H1 (cell line): ENCODE results near the gene OR2T34. TPM values are rescaled to one million over a fixed set of nuclear protein-coding genes. Genes with fewer than 3 reads are reported as not detected.

ENCODE experiments used
- CTCF ChIA-PET: fragments of 300-600 bp; sonication (Branson Sonifier 250); formaldehyde crosslinking; loops from one replicate; lab custom pipeline; 2021; ENCODE audit not compliant: partially characterized antibody; lab: Charles Lee
- POLR2A ChIA-PET: fragments of 300-600 bp; sonication (Branson Sonifier 250); formaldehyde crosslinking; loops from one replicate; lab custom pipeline; 2021; ENCODE audit warnings: inconsistent platforms; ENCODE audit not compliant: partially characterized antibody; lab: Charles Lee
- DNase-seq, 2 experiments: peaks; one replicate each; pipeline versions ENCODE4 v3.0.0 to v3.0.0-alpha.2; 2010 to 2022; ENCODE audit warnings: low spot score in 2 of 2, low read depth in 1 of 2, mixed read lengths in 1 of 2
- FAIRE-seq: peaks from 2 replicates; lab custom pipeline; 2011; peaks lifted over from hg19 to GRCh38; lab: Jason Lieb, UNC
- H2AFZ ChIP-seq: 2 replicates; pipeline ENCODE4 v1.8.1; 2012; ENCODE audit warnings: low read length, inconsistent platforms
- H2AK5ac ChIP-seq: 2 replicates; pipeline ENCODE4 v1.6.1; 2013; ENCODE audit warnings: low read depth, low read length
- H2BK120ac ChIP-seq: replicated peaks from 2 replicates; pipeline ENCODE3; 2013; ENCODE audit warnings: low read depth, low read length, inconsistent platforms
- H2BK12ac ChIP-seq: 2 replicates; pipeline ENCODE4 v1.6.1; 2013; ENCODE audit warnings: low read depth, low read length
- H2BK15ac ChIP-seq: 2 replicates; pipeline ENCODE4 v1.6.1; 2013; ENCODE audit warnings: low read length
- H2BK20ac ChIP-seq: 2 replicates; pipeline ENCODE4 v1.6.1; 2013; ENCODE audit warnings: low read length
- H2BK5ac ChIP-seq: 2 replicates; pipeline ENCODE4 v1.6.1; 2013; ENCODE audit warnings: low read depth, low read length
- H3K14ac ChIP-seq: 2 replicates; pipeline ENCODE4 v1.6.1; 2013; ENCODE audit warnings: inconsistent platforms; ENCODE audit not compliant: insufficient read length
- H3K18ac ChIP-seq: 2 replicates; pipeline ENCODE4 v1.6.1; 2013; ENCODE audit warnings: low read length; ENCODE audit errors: extremely low read depth
- H3K23ac ChIP-seq: 2 replicates; pipeline ENCODE4 v1.6.1; 2013; ENCODE audit warnings: inconsistent platforms; ENCODE audit not compliant: insufficient read length
- H3K23me2 ChIP-seq: 2 replicates; pipeline ENCODE4 v1.6.1; 2013; ENCODE audit warnings: low read depth, low read length
- H3K27ac ChIP-seq: 2 replicates; pipeline ENCODE4 v1.6.1; 2011; ENCODE audit warnings: low read depth, low read length, inconsistent platforms
- H3K27me3 ChIP-seq, 4 experiments: replicated peaks in 1 of 4; 1 replicate in 1 of 4; 2 replicates in 3 of 4; pipeline versions ENCODE4 v1.6.1 to v1.8.1; 2011 to 2013; ENCODE audit warnings: low read length in 3 of 4, mild to moderate bottlenecking in 3 of 4, inconsistent platforms in 2 of 4, mixed read lengths in 2 of 4, moderate library complexity in 1 of 4; ENCODE audit not compliant: control insufficient read depth in 3 of 4, insufficient read depth in 3 of 4; ENCODE audit errors: extremely low read depth in 1 of 4
- H3K36me3 ChIP-seq, 4 experiments: 2 replicates each; pipeline versions ENCODE4 v1.6.1 to v1.8.1; 2011 to 2013; ENCODE audit warnings: mild to moderate bottlenecking in 4 of 4, low read length in 3 of 4, moderate library complexity in 2 of 4, control low read depth in 1 of 4, inconsistent platforms in 1 of 4; ENCODE audit not compliant: insufficient read depth in 4 of 4, control insufficient read depth in 2 of 4
- H3K4ac ChIP-seq: replicated peaks from 2 replicates; pipeline ENCODE3; 2013; ENCODE audit warnings: low read length, low read depth, mixed read lengths, inconsistent platforms; ENCODE audit not compliant: insufficient read length
- H3K4me1 ChIP-seq, 4 experiments: replicated peaks in 1 of 4; 1 replicate in 1 of 4; 2 replicates in 3 of 4; pipeline versions ENCODE4 v1.6.1 to v1.8.1; 2011 to 2013; ENCODE audit warnings: low read length in 3 of 4, inconsistent platforms in 2 of 4, mixed read lengths in 1 of 4; ENCODE audit not compliant: insufficient read depth in 4 of 4, control insufficient read depth in 3 of 4
- H3K4me2 ChIP-seq, 2 experiments: 2 replicates each; pipeline versions ENCODE4 v1.6.1 to v1.8.1; 2011 to 2013; ENCODE audit warnings: low read depth in 2 of 2, low read length in 2 of 2, control low read depth in 1 of 2, inconsistent platforms in 1 of 2, mild to moderate bottlenecking in 1 of 2; ENCODE audit not compliant: insufficient read depth in 1 of 2
- H3K4me3 ChIP-seq, 4 experiments: fragments of 200-600, 300-600 bp in 1 of 4; sonication (generic), shearing (Covaris generic), sonication (Bioruptor Twin) in 1 of 4; 2 replicates each; pipeline versions ENCODE4 v1.5.1 to v1.8.1; 2011 to 2016; ENCODE audit warnings: low read length in 4 of 4, low read depth in 3 of 4, control low read depth in 2 of 4, inconsistent platforms in 2 of 4, mild to moderate bottlenecking in 2 of 4, mixed read lengths in 1 of 4, moderate library complexity in 1 of 4; ENCODE audit not compliant: insufficient read depth in 2 of 4; ENCODE audit errors: extremely low read depth in 1 of 4
- H3K56ac ChIP-seq: replicated peaks from 2 replicates; pipeline ENCODE3; 2013; ENCODE audit warnings: low read depth, mild to moderate bottlenecking, mixed read lengths, low read length, inconsistent platforms; ENCODE audit not compliant: insufficient read length
- H3K79me1 ChIP-seq: 2 replicates; pipeline ENCODE4 v1.6.1; 2013; ENCODE audit warnings: low read depth, low read length, control low read depth
- H3K79me2 ChIP-seq, 2 experiments: 2 replicates each; pipeline versions ENCODE4 v1.6.1 to v1.8.1; 2012 to 2013; ENCODE audit warnings: low read length in 2 of 2, mild to moderate bottlenecking in 2 of 2, inconsistent platforms in 1 of 2; ENCODE audit not compliant: insufficient read depth in 2 of 2, control insufficient read depth in 1 of 2
- H3K9ac ChIP-seq, 4 experiments: replicated peaks in 1 of 4; 1 replicate in 1 of 4; 2 replicates in 3 of 4; pipeline versions ENCODE4 v1.6.1 to v1.8.1; 2011 to 2013; ENCODE audit warnings: low read depth in 3 of 4, low read length in 3 of 4, control low read depth in 2 of 4, mild to moderate bottlenecking in 2 of 4, moderate library complexity in 2 of 4, inconsistent platforms in 1 of 4; ENCODE audit errors: extremely low read depth in 1 of 4
- H3K9me3 ChIP-seq, 2 experiments: 2 replicates each; pipeline versions ENCODE4 v1.6.1 to v1.8.1; 2012 to 2013; ENCODE audit warnings: mild to moderate bottlenecking in 2 of 2, moderate library complexity in 2 of 2, control low read depth in 1 of 2, inconsistent platforms in 1 of 2, low read depth in 1 of 2, low read length in 1 of 2, mixed read lengths in 1 of 2; ENCODE audit not compliant: insufficient read depth in 2 of 2
- H4K20me1 ChIP-seq, 2 experiments: replicated peaks in 1 of 2; 2 replicates each; pipeline versions ENCODE3 to v1.8.1; 2011 to 2013; ENCODE audit warnings: inconsistent platforms in 2 of 2, low read length in 2 of 2, mild to moderate bottlenecking in 1 of 2; ENCODE audit not compliant: insufficient read depth in 2 of 2, control insufficient read depth in 1 of 2
- H4K5ac ChIP-seq: 2 replicates; pipeline ENCODE4 v1.6.1; 2013; ENCODE audit warnings: low read length, low read depth, mixed read lengths, inconsistent platforms; ENCODE audit not compliant: insufficient read length
- H4K8ac ChIP-seq: 2 replicates; pipeline ENCODE4 v1.8.0; 2013; ENCODE audit warnings: mild to moderate bottlenecking, moderate library complexity, low read length, inconsistent platforms; ENCODE audit not compliant: insufficient read depth; ENCODE audit errors: extremely low read depth
- H4K91ac ChIP-seq: replicated peaks from 2 replicates; pipeline ENCODE3; 2013; ENCODE audit warnings: low read length, mixed read lengths, inconsistent platforms; ENCODE audit not compliant: insufficient read length
- SP2 ChIP-seq: IDR thresholded peaks from 2 replicates; pipeline ENCODE4 v1.6.1; 2012; ENCODE audit warnings: mild to moderate bottlenecking, low read length, inconsistent platforms
- WGBS, 2 experiments: shearing (Covaris generic) in 1 of 2; methylation state at CpG; one replicate each; pipeline versions ENCODE4 v1.1.6 to v1.1.7; 2013 to 2015; ENCODE audit warnings: low lambda C conversion rate in 2 of 2, mixed read lengths in 2 of 2, inconsistent platforms in 1 of 2, low coverage in 1 of 2, missing lambda C conversion rate in 1 of 2; ENCODE audit not compliant: insufficient replicate concordance in 2 of 2, insufficient coverage in 1 of 2, insufficient read length in 1 of 2; ENCODE audit errors: extremely low coverage in 1 of 2, missing lambda C conversion rate in 1 of 2; 5-methylcytosine and 5-hydroxymethylcytosine counted together
- polyA plus RNA-seq, 7 experiments: library from polyadenylated mRNA; depleted of rRNA in 3 of 7; stranded (reverse) in 5 of 7; unstranded in 2 of 7; fragments of >200 nt in 5 of 7; fragments of 200-250 nt in 2 of 7; gene quantifications; 1 replicate in 5 of 7; 2 replicates in 1 of 7; 4 replicates in 1 of 7; pipeline versions ENCODE4 v1.2.1 to v1.2.3, GENCODE V29; 2011 to 2013; ENCODE audit warnings: missing spikeins in 2 of 7, mixed read lengths in 2 of 7
- total RNA-seq: library from RNA; stranded (reverse); fragmentation: NEBNext Ultra II Directional; extraction: Animal tissue kit (Norgen Biotek cat#: 25700); gene quantifications from 2 replicates; pipeline ENCODE4 v1.2.1, GENCODE V29; 2021

Gene OR2T34
- total and polyA plus RNA-seq, 2 of the 8 experiments (the other 6 are each of a cell fraction or from before 2014, with no cell fraction given), result not detected

GRCh38 chr1:248599396-248599795 lies 24.8 kb upstream of the OR2T34 start:
- no peak overlapping the region for H3K4me2 ChIP-seq
- H4K5ac ChIP-seq, result no peak overlapping the region
- H2BK12ac ChIP-seq, result no peak overlapping the region
- H3K79me2 ChIP-seq, result no peaks in the 10 kb centered on the region
- no peak overlapping the region for H3K23ac ChIP-seq
- H3K27me3 ChIP-seq, result no peaks in the 10 kb centered on the region
- H2BK15ac ChIP-seq, result no peak overlapping the region
- H4K8ac ChIP-seq, result no peak overlapping the region
- H3K27ac ChIP-seq, result no peak overlapping the region
- H3K56ac ChIP-seq, result no peak overlapping the region
- H3K9me3 ChIP-seq, result peaks cover 46 to 67% of the 10 kb centered on the region in 2 experiments
- no peaks in the 10 kb centered on the region for H3K4me1 ChIP-seq
- H2BK20ac ChIP-seq, result no peak overlapping the region
- H3K23me2 ChIP-seq, result no peaks in the 10 kb centered on the region
- H3K9ac ChIP-seq, result no peak overlapping the region
- H2BK5ac ChIP-seq, result no peak overlapping the region
- H4K20me1 ChIP-seq, result no peaks in the 10 kb centered on the region
- WGBS, 2 experiments, result 74% methylated on average over 8 of the region's 8 CpGs; no CpG with 5 or more reads in 1 of the 2 experiments
- FAIRE-seq (no peak), DNase-seq (no peak)
- no peak overlapping the region for H2BK120ac ChIP-seq
- H2AK5ac ChIP-seq, result no peak overlapping the region
- no peak overlapping the region for H4K91ac ChIP-seq
- H3K18ac ChIP-seq, result no peak overlapping the region
- ChIA-PET POLR2A (no interaction called here), CTCF (no interaction called here)
- H3K4me3 ChIP-seq, result no peak overlapping the region
- H3K14ac ChIP-seq, result no peak overlapping the region
- H2AFZ ChIP-seq, result no peak overlapping the region
- no peak overlapping the region for H3K4ac ChIP-seq
- H3K79me1 ChIP-seq, result no peaks in the 10 kb centered on the region
- no peaks in the 10 kb centered on the region for H3K36me3 ChIP-seq
- no peak for TF ChIP-seq SP2
